ENCODE results near the gene PAGR1.

Gene PAGR1

DNA sequence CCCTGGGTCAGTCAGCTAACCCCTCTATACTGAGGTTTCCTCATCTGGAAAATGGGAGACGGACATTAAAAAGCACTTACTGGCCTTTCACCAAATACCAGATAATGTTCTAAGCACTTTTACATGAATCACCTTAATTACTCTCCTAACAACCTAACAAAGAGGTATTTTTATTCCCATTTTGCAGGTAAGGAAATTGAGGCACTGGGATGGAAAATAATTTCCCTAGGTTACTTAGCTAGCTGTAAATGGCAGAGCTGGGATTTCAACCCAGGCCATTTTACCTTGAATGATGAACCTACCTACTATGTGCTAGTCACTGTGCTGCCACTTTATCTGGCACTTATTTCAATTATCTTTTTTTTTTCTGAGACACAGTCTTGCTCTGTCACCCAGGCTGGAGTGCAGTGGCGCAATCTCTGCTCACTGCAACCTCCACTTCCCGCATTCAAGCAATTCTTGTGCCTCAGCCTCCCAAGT is 21.7 kb upstream of the PAGR1 start:
- peaks cover 34 to 77% of the 10 kb centered on the region in 2 donors for H3K36me3 ChIP-seq (replicated peaks in 1 of 2; ENCODE audit: control insufficient read depth in 2 of 2, insufficient read depth in 2 of 2, low read length in 2 of 2)

GRCh38 chr16:29802416-29802935 is 13.5 kb upstream of the PAGR1 start:
- Histone ChIP-seq H4K91ac (ENCODE audit: low read depth, low read length, poor library complexity) (no peak overlapping the region), H3K79me1 (ENCODE audit: low read depth, low read length) (peaks cover 2% of the 10 kb centered on the region), H2AFZ (ENCODE audit: low read length) (no peak overlapping the region), H2BK5ac (ENCODE audit: low read length) (no peak overlapping the region), H2BK120ac (ENCODE audit: low read depth, low read length) (no peak overlapping the region), H3K9ac (ENCODE audit: low read depth, low read length, poor library complexity) (no peak overlapping the region), H3K9me3 (replicated peaks in 1 of 2; ENCODE audit: control insufficient read depth in 2 of 2, insufficient read depth in 1 of 2, low read depth in 1 of 2, low read length in 2 of 2) (peaks cover 0 to under 1% of the 10 kb centered on the region in 2 donors), H3K27ac (replicated peaks; ENCODE audit: low read length) (no peak overlapping the region), H3K4me1 (ENCODE audit: control insufficient read depth in 2 of 2, insufficient read depth in 1 of 2, low read depth in 1 of 2, low read length in 2 of 2) (peaks cover 6 to 10% of the 10 kb centered on the region in 2 donors), H3K4ac (ENCODE audit: low read length) (no peak overlapping the region), H2BK15ac (ENCODE audit: low read length) (no peak overlapping the region), H3K14ac (ENCODE audit: low read length) (no peak overlapping the region), H3K23ac (ENCODE audit: low read depth, low read length, poor library complexity) (no peak overlapping the region), H3K27me3 (ENCODE audit: control insufficient read depth in 3 of 3, insufficient read depth in 3 of 3, low read depth in 1 of 3, low read length in 3 of 3) (no peaks in the 10 kb centered on the region), H2BK12ac (ENCODE audit: low read length) (no peak overlapping the region), H3K36me3 (replicated peaks in 1 of 2; ENCODE audit: control insufficient read depth in 2 of 2, insufficient read depth in 2 of 2, low read length in 2 of 2) (peaks cover 56 to 80% of the 10 kb centered on the region in 2 donors), H3K4me3 (ENCODE audit: low read length in 2 of 2) (no peak overlapping the region), H3K4me2 (ENCODE audit: insufficient read depth, low read length, poor library complexity, severe bottlenecking) (no peak overlapping the region), H4K8ac (ENCODE audit: low read depth, low read length) (no peak overlapping the region), H3K18ac (ENCODE audit: low read length) (no peak overlapping the region), H2AK5ac (ENCODE audit: low read depth, low read length) (no peak overlapping the region)
- WGBS, 2 donors (ENCODE audit: extremely low coverage in 2 of 2, insufficient read length in 2 of 2, insufficient replicate concordance in 1 of 2): no CpG with 5 or more reads among the region's 8 CpGs
- no peak for DNase-seq (ENCODE audit: low spot score)

More for the DNA sequence above, 21.7 kb upstream of the PAGR1 start:
- no peak overlapping the region for H2AK5ac ChIP-seq (ENCODE audit: low read depth, low read length)
- no peak overlapping the region for H2BK5ac ChIP-seq (ENCODE audit: low read length)
- H2BK120ac ChIP-seq (ENCODE audit: low read depth, low read length): no peak overlapping the region
- no peaks in the 10 kb centered on the region for H3K27me3 ChIP-seq (ENCODE audit: control insufficient read depth in 3 of 3, insufficient read depth in 3 of 3, low read depth in 1 of 3, low read length in 3 of 3)
- no peak overlapping the region for H4K91ac ChIP-seq (ENCODE audit: low read depth, low read length, poor library complexity)
- no peak overlapping the region for H3K18ac ChIP-seq (ENCODE audit: low read length)
- no peak overlapping the region for H3K14ac ChIP-seq (ENCODE audit: low read length)
- no peak overlapping the region for H3K9ac ChIP-seq (ENCODE audit: low read depth, low read length, poor library complexity)
- no peak for DNase-seq (ENCODE audit: low spot score)
- no peak overlapping the region for H2BK12ac ChIP-seq (ENCODE audit: low read length)
- no peaks in the 10 kb centered on the region for H3K9me3 ChIP-seq (replicated peaks in 1 of 2; ENCODE audit: control insufficient read depth in 2 of 2, insufficient read depth in 1 of 2, low read depth in 1 of 2, low read length in 2 of 2)
- no CpG with 5 or more reads among the region's 3 CpGs for WGBS, 2 donors (ENCODE audit: extremely low coverage in 2 of 2, insufficient read length in 2 of 2, insufficient replicate concordance in 1 of 2)
- H3K4ac ChIP-seq (ENCODE audit: low read length): no peak overlapping the region
- H3K4me3 ChIP-seq (ENCODE audit: low read length in 2 of 2): no peak overlapping the region
- no peak overlapping the region for H3K27ac ChIP-seq (replicated peaks; ENCODE audit: low read length)
- peaks cover 8% of the 10 kb centered on the region for H3K79me1 ChIP-seq (ENCODE audit: low read depth, low read length)
- no peak overlapping the region for H3K4me2 ChIP-seq (ENCODE audit: insufficient read depth, low read length, poor library complexity, severe bottlenecking)
- H2BK15ac ChIP-seq (ENCODE audit: low read length): no peak overlapping the region
- H2AFZ ChIP-seq (ENCODE audit: low read length): no peak overlapping the region
- peaks cover 7 to 11% of the 10 kb centered on the region in 2 donors for H3K4me1 ChIP-seq (ENCODE audit: control insufficient read depth in 2 of 2, insufficient read depth in 1 of 2, low read depth in 1 of 2, low read length in 2 of 2)
- H3K23ac ChIP-seq (ENCODE audit: low read depth, low read length, poor library complexity): no peak overlapping the region
- no peak overlapping the region for H4K8ac ChIP-seq (ENCODE audit: low read depth, low read length)

- DNase-seq (ENCODE audit: low spot score): no peak
- peaks cover 0 to 2% of the 10 kb centered on the region in 2 donors for H3K9me3 ChIP-seq (replicated peaks in 1 of 2; ENCODE audit: control insufficient read depth in 2 of 2, insufficient read depth in 1 of 2, low read depth in 1 of 2, low read length in 2 of 2)
- H2AFZ ChIP-seq (ENCODE audit: low read length): no peak overlapping the region
- no peak overlapping the region for H2BK15ac ChIP-seq (ENCODE audit: low read length)
- WGBS, 2 donors (ENCODE audit: extremely low coverage in 2 of 2, insufficient read length in 2 of 2, insufficient replicate concordance in 1 of 2): no CpG with 5 or more reads among the region's 8 CpGs
- H3K4me2 ChIP-seq (ENCODE audit: insufficient read depth, low read length, poor library complexity, severe bottlenecking): no peak overlapping the region
- peak overlapping the region; percentile 15 for H3K27ac ChIP-seq (replicated peaks; ENCODE audit: low read length)
- no peak overlapping the region for H3K23ac ChIP-seq (ENCODE audit: low read depth, low read length, poor library complexity)
- no peak overlapping the region for H3K4me3 ChIP-seq (ENCODE audit: low read length in 2 of 2)
- no peak overlapping the region for H4K91ac ChIP-seq (ENCODE audit: low read depth, low read length, poor library complexity)
- H3K18ac ChIP-seq (ENCODE audit: low read length): no peak overlapping the region
- no peak overlapping the region for H3K14ac ChIP-seq (ENCODE audit: low read length)
- peaks cover 13% of the 10 kb centered on the region for H3K79me1 ChIP-seq (ENCODE audit: low read depth, low read length)
- no peaks in the 10 kb centered on the region for H3K27me3 ChIP-seq (ENCODE audit: control insufficient read depth in 3 of 3, insufficient read depth in 3 of 3, low read depth in 1 of 3, low read length in 3 of 3)
- H2AK5ac ChIP-seq (ENCODE audit: low read depth, low read length): no peak overlapping the region
- no peak overlapping the region for H2BK12ac ChIP-seq (ENCODE audit: low read length)
- H2BK120ac ChIP-seq (ENCODE audit: low read depth, low read length): no peak overlapping the region
- H2BK5ac ChIP-seq (ENCODE audit: low read length): no peak overlapping the region
- H3K4me1 ChIP-seq (ENCODE audit: control insufficient read depth in 2 of 2, insufficient read depth in 1 of 2, low read depth in 1 of 2, low read length in 2 of 2): peaks cover 17% of the 10 kb centered on the region in 2 donors
- H3K36me3 ChIP-seq (replicated peaks in 1 of 2; ENCODE audit: control insufficient read depth in 2 of 2, insufficient read depth in 2 of 2, low read length in 2 of 2): peaks cover 51 to 78% of the 10 kb centered on the region in 2 donors
- H4K8ac ChIP-seq (ENCODE audit: low read depth, low read length): no peak overlapping the region
- no peak overlapping the region for H3K4ac ChIP-seq (ENCODE audit: low read length)
- H3K9ac ChIP-seq (ENCODE audit: low read depth, low read length, poor library complexity): no peak overlapping the region
These were observed 11.9 kb upstream of the PAGR1 start for GRCh38 chr16:29804020-29804419.

DNA sequence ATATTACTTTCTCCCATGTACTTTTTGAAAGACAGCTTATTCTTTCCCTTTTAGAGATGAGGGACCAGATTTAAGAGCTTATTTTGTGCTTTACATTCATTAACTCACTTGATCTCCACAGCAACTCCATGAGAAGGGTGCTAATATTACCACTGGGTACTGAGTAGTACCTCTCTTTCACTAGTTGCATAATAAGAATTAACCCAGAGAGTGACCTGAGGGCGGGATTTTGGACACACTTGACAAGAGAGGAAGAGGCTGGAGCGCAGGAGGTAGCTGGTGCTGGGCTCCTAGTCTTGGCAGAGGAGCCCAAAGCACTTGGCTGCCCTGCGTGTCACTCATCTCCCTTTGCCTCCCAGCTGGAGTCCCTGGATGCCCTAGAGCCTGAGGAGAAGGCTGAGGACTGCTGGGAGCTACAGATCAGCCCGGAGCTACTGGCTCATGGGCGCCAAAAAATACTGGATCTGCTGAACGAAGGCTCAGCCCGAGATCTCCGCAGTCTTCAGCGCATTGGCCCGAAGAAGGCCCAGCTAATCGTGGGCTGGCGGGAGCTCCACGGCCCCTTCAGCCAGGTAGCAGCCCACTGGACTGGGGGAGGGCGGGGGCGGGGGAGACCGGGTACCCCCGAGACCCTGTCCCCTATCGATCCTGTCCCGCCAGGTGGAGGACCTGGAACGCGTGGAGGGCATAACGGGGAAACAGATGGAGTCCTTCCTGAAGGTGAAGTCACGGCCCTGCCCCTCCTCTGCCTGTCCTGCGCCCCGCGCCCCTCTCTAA is 11.3 kb upstream of the PAGR1 start:
- peaks cover 22% of the 10 kb centered on the region in 2 donors for H3K4me1 ChIP-seq (ENCODE audit: control insufficient read depth in 2 of 2, insufficient read depth in 1 of 2, low read depth in 1 of 2, low read length in 2 of 2)
- WGBS, 2 donors (ENCODE audit: extremely low coverage in 2 of 2, insufficient read length in 2 of 2, insufficient replicate concordance in 1 of 2): no CpG with 5 or more reads among the region's 26 CpGs
- no peak for DNase-seq (ENCODE audit: low spot score)

More for the DNA sequence above, 11.3 kb upstream of the PAGR1 start:
- H3K14ac ChIP-seq (ENCODE audit: low read length): no peak overlapping the region
- peak overlapping the region; percentile 99 for H3K23ac ChIP-seq (ENCODE audit: low read depth, low read length, poor library complexity)
- peak overlapping the region; percentile 88 for H3K27ac ChIP-seq (replicated peaks; ENCODE audit: low read length)
- peak overlapping the region; percentile 100 for H2AK5ac ChIP-seq (ENCODE audit: low read depth, low read length)
- H2BK5ac ChIP-seq (ENCODE audit: low read length): peak overlapping the region; percentile 98
- no peak overlapping the region for H4K91ac ChIP-seq (ENCODE audit: low read depth, low read length, poor library complexity)
- H2BK15ac ChIP-seq (ENCODE audit: low read length): peak overlapping the region; percentile 75
- H3K79me1 ChIP-seq (ENCODE audit: low read depth, low read length): peaks cover 18% of the 10 kb centered on the region
- peak overlapping the region; percentile 52 for H4K8ac ChIP-seq (ENCODE audit: low read depth, low read length)
- no peak overlapping the region for H2BK12ac ChIP-seq (ENCODE audit: low read length)
- peaks cover 0 to 2% of the 10 kb centered on the region in 2 donors for H3K9me3 ChIP-seq (replicated peaks in 1 of 2; ENCODE audit: control insufficient read depth in 2 of 2, insufficient read depth in 1 of 2, low read depth in 1 of 2, low read length in 2 of 2)
- H3K9ac ChIP-seq (ENCODE audit: low read depth, low read length, poor library complexity): peak overlapping the region; percentile 98
- peak overlapping the region; percentile 70 for H2AFZ ChIP-seq (ENCODE audit: low read length)
- H2BK120ac ChIP-seq (ENCODE audit: low read depth, low read length): peak overlapping the region; percentile 95
- peak overlapping the region; percentile 56 for H3K4ac ChIP-seq (ENCODE audit: low read length)
- peak overlapping the region; percentile 84 for H3K4me2 ChIP-seq (ENCODE audit: insufficient read depth, low read length, poor library complexity, severe bottlenecking)
- peaks cover 49 to 77% of the 10 kb centered on the region in 2 donors for H3K36me3 ChIP-seq (replicated peaks in 1 of 2; ENCODE audit: control insufficient read depth in 2 of 2, insufficient read depth in 2 of 2, low read length in 2 of 2)
- H3K18ac ChIP-seq (ENCODE audit: low read length): peak overlapping the region; percentile 94
- H3K4me3 ChIP-seq (ENCODE audit: low read length in 2 of 2): peak overlapping the region; percentile 71 to 79
- no peaks in the 10 kb centered on the region for H3K27me3 ChIP-seq (ENCODE audit: control insufficient read depth in 3 of 3, insufficient read depth in 3 of 3, low read depth in 1 of 3, low read length in 3 of 3)

Measured in neuronal stem cell (in vitro differentiated cells).